Dermis microvascular lymphatic vessel endothelial cell (primary cell): Measurements from ENCODE around the gene CRYGS. TPM values are rescaled to one million over a fixed set of nuclear protein-coding genes. Genes with fewer than 3 reads are reported as not detected.
A peak's percentile ranks its signal among the peaks of the same experiment; 100 is the strongest.
"Not testable (repeated sequence)": the region's sequence is repeated elsewhere in the genome, so short reads cannot be mapped to it uniquely, and the experiment has no call there.

ENCODE experiments used
- DNase-seq, 2 donors: peaks; one replicate each; pipeline versions ENCODE4 v3.0.0 to v3.0.0-alpha.2; 2010; ENCODE audit warnings: low read depth in 2 of 2
- total RNA-seq: library from RNA; depleted of rRNA; stranded (reverse); fragments of >200 nt; gene quantifications from 2 replicates; pipeline ENCODE4 v1.2.1, GENCODE V29; 2014

Gene CRYGS
- 0.77 and 0.89 TPM in 2 replicates for total RNA-seq

DNA sequence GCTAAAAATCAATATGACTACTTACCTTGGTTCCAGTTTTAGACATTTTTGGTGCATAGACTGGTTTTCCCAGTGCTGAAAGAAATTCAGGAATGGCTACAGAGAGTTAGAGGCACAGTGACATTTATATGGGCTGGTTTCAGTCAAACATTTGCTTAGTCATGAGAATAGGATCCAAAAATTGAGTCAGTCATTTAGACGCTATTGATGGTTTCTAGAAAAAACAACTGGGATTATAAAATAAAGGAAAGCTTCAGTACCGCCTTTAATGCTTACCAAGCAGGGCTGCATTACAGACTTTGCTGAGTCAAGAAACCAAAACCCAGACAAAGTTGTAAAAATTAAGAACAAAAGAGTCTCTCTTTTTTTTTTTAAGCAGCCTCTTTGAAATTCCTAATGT is at the start of gene CRYGS:
Gene CRYGS (minus strand): TSS at position 100 of the 400 bp plus-strand sequence. CDS start 54 bp downstream, at position 46.
- no peak for DNase-seq

DNA sequence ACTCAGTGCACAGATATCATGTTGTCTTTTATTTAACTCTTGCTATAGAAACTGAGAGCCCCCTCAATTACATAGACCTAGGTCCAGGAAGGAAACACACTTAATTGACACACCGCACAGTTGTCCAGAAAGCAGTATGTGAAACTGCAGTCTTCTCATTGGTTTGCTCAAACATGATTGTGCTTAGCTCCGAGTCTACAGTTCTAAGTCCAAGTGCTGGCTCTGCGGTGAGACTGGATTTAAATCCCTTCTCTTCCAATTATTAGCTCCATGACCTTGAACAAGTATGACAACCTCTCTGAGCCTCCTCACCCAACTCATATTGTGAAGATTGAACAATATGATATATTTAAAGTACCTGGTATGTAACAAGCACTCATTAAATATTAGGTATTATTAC is 49.7 kb upstream of the CRYGS start:
- DNase-seq = no peak

DNA sequence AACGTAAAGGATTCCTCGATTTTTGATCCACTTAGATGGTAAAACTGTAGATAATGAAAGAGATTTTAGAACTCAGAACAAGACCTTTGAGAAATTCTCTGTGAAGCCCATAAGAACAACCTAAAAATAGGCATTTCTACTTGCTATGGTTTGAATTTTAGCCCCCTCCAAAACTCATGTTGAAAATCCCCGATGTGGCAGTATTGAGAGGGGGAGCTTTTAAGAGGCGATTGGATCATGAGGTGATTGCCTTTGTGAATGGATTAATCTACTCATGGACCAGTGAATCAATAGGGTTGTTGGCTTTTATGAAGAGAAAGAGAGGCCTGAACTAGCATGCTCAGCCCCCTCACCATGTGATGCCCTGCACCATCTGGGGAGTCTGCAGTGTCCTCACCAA is 48.5 kb upstream of the CRYGS start:
- DNase-seq = no peak

DNA sequence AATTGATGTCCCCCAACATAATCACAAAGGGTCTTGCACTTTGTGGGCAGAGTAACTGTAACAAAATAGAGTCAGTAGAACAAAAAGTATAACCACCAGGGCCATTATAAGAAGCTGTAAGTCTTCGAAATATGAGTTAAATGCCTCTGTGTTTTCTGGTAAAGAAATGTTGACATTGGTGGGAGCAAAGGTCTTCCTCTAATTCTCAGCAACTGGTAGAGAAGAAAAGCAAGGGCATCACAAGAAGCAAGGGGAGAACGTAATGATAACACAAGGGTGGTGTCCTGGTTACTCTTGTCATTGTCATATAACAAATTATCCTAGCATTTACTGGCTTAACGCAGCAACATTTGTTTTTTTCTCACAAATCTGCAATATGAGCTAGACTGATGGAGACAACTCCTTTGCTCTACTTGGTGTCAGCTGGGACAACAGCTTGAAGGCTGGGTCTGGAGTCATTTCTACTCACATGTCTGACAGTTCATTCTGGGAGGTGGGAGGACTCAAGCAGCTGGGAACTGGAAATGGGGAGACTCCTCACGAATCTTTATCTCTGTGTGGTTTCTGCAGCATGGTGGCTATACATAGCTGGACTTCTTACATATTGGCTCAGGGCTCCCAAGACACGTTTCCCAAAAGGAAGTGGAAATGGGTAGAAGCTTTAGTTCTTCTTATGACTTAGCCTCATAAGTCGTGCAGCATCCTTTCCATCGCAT is 46.6 kb upstream of the CRYGS start:
- DNase-seq = no peak

DNA sequence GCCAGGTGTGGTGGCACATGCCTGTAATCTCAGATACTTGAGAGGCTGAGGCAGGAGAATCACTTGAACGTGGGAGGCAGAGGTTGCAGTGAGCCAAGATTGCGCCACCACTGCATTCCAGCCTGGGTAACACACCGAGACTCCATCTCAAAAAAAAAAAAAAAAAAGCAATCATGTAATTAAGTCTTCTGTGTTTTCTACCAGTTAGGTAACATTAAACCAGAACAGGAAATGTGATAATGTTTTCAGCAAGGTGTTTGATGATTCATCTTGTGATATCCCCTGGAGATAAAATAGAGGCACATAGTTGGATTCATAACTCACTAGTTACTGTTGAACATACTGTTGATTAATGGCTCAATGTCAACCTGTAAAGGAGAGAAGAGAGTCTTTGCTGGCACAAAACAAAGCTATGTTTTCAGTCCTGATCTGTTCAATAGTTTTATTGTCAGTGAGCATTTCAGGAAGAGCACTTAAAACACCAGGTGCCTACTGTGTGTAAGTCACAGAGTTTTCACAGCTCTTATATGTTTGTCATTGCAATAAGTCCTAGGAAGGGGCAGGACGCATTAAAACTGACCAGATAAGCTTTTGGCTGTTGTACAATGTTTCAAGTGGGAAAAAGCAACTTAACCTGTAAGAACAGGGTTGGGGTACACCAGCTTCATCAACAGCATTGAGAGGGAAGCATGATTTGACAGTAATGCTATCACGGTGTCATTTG is 45.8 kb upstream of the CRYGS start:
- DNase-seq = peak in 1 of 2 donors; percentile 15

DNA sequence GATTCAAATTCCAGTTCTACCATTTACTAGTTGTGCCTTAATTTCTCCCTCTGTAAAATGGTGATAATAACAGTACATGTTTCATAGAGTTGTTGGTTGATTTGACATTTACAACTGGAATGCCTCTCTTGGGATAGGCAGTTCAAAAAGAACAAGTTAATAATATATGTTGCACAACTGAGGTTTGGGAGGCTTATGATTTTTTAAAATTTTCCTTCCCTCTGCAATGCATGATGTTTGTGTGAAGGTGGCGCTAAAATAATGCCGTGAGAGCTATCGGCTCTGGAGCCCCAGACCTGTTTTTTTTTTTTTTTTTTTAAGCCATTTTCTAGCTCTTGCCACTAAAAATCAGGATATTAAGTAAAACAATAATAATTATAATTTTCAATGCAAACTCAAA is 44.9 kb upstream of the CRYGS start:
- DNase-seq = peak in 1 of 2 donors; percentile 28

DNA sequence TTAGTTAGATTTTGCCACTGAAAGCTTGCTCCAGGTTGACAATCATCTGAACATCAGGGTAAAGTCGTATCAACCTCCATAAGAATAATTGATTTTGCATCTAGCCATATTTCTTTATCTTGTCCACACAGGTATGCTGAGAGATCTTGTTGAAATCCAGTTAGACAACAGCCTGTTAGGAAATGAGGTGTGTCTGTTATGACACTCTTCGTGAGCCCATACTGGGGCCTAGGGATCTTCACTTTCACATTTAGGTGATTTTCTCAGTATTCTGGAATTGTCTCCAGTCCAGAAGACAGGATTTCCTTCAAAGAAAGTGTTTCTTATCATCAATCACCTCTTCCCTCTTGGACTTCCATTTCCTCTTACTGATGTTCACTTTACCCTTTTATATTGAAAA is 44.5 kb upstream of the CRYGS start:
- DNase-seq = no peak

DNA sequence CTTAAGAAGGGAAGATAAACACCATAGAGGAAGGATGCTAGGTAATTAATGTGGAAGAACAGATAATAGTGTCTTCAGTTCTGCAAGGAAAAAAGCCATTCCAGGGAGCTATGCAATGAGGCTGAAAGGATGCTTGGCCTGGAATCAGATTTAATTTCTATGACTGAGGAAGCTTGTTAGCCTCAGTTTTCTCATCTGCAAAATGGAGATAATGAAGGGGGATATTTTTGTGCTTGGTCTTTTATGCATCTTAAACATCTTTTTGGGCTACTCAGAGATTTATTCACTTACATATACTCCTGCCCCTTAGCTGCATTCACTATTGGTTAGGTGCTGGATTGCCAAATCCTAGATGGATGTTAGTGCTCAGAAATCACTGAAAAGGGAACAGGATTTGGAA is 43.0 kb upstream of the CRYGS start:
- DNase-seq = no peak

DNA sequence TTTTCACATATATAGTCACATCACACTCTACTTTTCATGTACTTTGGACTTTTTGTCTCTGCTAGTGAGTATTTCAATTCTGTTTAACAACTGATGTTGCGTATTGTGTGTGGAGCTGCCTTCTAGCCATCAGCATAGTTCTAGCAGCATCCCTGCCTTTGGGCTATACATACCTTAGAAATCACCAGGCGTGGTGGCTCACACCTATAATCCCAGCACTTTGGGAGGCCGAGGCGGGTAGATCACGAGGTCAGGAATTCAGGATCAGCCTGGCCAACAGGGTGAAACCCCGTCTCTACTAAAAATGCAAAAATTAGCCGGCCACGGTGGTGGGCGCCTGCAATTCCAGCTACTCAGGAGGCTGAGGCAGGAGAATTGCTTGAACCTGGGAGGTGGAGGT is 42.1 kb upstream of the CRYGS start:
- DNase-seq = not testable (repeated sequence)

DNA sequence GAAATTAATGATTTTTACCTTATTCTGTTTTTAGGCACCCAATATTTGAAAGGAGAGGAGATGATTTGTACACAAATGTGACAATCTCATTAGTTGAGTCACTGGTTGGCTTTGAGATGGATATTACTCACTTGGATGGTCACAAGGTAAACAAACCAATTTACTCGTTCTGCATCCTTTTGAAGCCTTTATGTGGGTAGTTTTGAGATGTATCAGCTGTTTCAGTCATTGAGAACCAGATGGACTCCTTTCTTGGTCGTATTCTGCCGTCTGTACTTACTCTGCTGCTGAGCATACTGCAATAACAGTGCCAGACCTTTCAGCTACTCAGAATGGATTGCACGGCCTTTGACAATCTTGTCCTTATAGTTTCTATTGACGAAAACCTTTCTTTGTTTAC is 39.7 kb upstream of the CRYGS start:
- no peak for DNase-seq

DNA sequence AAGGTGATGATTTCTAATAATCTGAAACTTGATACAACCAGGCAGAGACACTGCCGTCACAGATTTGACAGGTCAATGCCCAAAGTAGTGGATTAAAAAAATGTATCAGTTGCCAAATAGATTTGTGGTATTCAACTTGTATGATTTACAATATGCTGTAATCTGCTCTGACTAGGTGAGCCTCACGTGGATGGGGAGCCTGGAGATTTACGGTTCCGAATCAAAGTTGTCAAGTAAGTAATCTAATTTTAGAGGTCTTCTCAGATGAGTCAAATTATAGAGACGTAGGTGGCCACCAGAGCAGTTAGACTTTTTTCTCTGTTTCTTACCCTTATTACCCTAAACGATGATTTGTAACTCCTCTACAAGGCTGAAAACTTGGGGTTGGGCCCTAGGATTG is 38.4 kb upstream of the CRYGS start:
- DNase-seq = no peak

DNA sequence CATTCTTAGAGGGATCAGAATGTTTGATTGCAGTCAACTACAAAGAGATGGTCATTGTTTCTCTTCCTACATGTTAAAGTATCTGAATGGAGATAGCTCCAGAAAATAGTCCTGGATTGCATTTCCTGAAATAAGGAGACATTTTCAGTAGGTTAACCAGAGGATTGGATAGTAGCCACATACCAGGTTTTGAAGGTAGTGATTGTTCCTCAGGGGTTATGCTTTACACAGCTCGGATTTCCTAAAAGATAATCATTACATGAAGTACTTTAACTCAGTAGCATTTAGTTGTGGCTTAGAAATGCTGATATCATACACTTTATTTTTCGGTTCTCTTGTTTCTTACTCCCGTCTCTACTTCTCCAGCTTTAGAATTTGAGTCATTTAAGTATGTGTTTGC is 36.6 kb upstream of the CRYGS start:
- DNase-seq = no peak

DNA sequence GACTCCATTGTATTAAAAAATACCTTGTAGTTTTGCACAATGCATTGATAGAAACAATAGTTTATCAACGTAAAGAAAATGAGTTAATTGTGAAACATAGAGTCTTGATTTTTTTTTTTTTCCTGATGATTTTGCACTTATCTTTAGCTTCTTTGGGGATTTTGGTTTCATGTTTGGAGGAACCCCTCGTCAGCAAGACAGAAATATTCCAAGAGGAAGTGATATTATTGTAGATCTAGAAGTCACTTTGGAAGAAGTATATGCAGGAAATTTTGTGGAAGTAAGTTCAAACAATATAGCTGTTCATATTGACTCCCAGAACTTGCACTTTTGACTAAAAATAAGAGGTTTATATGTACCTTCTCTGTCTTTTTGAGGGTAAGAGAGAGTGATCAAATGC is 33.3 kb upstream of the CRYGS start:
- no peak for DNase-seq

DNA sequence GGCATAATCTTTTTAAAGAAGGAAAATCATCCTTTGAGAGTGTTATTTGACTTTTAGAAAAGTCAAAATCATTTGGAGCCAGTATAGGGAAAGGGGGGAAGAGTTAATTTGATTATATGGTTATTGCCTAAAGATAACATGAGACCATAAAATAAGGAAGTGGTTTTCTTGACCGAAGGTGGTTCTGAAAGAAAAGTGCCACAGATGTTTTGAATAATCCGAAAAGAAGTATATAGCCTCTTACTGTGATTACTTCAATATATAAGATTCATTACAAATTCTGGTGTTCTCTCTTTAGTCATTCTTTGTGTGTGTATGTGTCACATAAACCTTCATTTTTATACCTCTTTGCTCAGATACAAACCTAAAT is 27.4 kb upstream of the CRYGS start:
- DNase-seq = no peak

DNA sequence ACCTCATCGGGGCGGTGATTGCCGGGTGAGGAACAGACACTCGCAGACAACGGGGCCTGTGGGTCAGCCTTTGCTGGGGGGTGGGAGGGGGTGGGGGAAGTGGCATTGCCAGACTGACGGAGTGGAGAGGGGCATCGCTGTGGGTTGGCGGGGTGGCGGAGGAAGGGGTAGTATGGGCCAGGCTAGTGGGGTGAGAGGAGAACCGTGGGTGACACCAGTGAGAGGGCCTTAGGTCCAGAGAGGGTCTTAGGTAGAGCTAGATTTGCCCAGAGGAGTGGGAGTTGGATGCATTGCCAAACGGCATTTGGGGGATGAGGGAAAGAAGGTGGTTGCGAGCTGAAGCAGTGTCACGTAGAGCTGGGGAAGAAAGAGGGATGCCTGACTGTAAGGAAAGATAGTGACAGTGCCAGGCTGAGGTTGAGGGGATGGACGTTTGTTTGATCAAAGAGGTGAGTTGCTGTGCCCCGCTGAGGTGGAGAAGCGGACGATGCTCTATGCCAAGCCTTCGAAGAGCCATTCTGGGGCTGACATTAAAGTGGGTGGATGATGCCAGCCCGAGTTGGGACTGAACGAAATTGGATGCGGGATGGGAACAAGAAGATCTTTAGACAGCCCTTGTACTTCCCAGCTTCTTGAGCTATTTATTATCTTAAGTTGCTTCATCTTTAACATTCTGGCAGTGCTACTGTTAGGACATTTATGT is 26.9 kb upstream of the CRYGS start:
- DNase-seq = no peak

DNA sequence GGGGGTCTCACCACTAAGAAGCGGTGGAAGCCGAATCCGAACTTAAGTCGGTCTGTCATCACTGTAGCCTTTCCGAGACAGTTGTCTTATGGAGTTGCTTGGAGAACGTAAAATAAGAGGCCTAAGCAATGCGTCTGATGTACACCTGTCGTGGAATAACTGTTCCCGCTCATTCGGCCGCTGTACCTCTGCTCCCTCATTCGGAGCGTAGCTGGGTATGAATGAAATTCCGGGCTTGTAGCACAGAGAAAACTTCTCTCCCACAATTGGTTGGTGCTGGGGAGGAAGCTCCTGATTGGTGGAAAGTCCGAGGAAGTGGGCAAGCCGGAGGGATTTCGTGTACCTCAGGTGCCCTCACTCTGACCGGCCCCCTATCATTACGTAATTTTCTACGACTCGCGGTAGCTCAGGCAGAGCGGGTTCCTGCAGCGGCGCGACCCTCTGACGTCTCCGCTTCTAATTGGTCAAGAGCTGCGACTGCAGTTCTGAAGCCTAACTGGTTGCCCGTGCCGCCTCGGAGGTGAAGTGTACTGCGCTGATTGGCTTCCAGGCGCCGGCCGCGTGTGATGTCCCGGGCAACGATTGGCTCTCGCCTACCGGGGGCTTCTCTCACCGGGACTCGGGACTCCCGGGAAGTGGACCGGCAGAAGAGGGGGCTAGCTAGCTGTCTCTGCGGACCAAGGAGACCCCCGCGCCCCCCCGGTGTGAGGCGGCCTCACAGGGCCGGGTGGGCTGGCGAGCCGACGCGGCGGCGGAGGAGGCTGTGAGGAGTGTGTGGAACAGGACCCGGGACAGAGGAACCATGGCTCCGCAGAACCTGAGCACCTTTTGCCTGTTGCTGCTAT is 26.1 kb upstream of the CRYGS start, which contains the start of gene DNAJB11:
Gene DNAJB11 (plus strand): TSS at position 625 of the 845 bp plus-strand sequence. CDS start 178 bp downstream, at position 803.
- DNase-seq = peak; percentile 100

DNA sequence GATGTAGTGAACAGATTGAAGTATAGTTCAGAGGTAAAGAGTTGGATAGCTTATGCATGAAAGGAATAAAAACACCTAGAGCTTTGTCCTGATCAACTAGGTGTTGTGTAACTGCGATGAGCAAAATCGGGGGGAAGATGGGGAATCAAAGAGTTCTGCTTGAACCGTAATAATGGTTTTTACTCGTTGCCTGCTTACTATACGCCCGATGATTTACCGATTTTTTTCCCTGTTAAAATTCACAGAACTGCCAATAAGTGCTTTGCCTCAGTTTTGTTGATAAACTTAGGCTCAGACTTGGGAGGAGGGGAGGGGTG is 25.6 kb upstream of the CRYGS start:
- no peak for DNase-seq

DNA sequence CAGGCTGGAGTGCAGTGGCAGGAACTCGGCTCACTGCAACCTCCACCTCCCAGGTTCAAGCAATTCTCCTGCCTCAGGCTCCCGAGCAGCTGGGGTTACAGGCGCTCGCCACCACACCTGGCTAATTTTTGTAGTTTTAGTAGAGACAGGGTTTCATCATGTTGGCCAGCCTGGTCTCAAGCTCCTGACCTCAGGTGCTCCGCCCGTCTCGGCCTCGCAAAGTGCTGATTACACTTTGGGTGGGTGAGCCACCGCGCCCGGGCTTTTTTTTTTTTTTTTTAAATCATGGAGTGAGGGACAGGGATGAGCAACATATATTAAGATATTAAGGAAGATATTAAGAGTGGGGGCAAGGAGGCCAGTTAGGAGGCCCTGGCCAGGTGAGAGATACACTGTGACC is 25.2 kb upstream of the CRYGS start:
- DNase-seq = not testable (repeated sequence)

DNA sequence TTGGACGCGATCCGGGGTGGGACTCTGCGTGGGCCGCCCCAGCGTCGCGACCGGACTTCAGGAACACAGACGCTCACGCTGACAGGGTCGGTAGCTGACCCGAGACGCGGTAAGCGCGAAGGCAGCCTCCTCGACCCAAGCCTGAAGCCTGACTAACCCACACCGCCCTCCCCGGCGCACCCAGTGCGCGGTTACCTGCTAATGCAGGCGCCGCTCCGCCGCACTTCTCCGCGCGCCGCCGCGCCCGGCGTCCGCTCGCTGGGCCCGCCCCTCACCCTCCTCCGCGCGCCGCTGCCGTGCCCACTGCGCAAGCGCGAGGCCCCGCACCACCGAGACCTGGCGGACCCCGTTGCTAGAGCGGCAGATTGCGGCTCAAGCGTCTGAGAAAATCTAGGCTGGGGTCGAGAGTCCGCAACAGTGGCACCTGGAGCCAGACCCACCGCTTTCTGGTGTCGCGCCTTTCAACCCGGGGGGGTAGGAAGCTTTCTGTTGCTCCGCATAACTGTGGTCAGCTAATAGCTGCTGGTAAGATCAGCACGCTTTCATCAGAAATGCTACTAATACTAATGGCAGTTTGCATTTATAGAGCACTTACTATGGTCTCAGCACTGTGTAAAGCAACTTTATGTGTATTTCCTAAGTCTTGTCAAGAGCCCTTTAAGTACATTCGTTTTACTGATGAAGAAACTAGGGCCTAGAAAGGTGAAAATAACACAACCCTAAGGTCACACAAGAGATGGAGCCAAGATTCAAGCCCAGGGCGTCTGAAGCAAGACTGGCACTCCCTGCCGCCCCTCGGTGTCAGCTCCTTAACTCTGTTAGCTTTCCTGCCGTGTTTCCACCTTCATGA is 23.1 kb upstream of the CRYGS start, which contains the start of gene TBCCD1:
Gene TBCCD1 (minus strand): TSS at position 268 of the 850 bp plus-strand sequence. CDS start 3,010 bp downstream, outside the sequence.
- DNase-seq = peak; percentile 76 to 91

DNA sequence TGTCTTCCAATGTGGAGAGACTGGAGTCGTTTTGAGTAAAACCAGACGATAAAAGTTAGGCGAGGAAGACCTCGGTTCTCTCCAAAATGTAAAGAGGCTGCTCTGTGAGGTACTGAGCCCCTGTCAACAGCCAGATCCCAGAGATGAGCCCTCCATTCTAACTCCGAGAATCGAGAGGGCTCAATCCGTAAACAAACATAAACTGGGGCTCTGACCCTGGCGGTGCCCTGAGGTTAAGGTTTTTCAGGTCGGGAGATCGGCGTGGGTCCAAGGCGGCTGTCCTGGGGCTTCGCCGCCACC is 22.5 kb upstream of the CRYGS start:
- DNase-seq = peak in 1 of 2 donors; percentile 3

DNA sequence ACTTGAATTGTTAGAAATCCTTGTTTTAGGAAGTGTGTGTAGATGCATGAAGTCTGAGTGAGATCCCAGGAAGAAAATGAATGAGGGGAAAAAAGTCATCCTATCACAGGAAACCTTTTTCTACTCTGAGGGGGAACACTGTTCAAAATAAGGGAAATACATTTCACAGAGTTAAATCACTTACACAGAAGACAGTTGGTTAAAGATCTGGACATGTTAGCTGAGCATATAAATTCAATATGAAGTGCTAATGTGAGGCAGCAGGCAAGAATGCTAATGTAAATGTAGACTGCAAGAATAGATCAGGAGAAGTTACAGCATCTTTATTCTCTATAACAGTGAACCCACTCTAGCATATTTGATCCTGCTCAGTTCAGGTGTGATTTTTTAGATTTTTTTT is 20.4 kb upstream of the CRYGS start:
- no peak for DNase-seq
